Measurements from ENCODE around the gene PTGR2.

The PTGR2 gene

DNA sequence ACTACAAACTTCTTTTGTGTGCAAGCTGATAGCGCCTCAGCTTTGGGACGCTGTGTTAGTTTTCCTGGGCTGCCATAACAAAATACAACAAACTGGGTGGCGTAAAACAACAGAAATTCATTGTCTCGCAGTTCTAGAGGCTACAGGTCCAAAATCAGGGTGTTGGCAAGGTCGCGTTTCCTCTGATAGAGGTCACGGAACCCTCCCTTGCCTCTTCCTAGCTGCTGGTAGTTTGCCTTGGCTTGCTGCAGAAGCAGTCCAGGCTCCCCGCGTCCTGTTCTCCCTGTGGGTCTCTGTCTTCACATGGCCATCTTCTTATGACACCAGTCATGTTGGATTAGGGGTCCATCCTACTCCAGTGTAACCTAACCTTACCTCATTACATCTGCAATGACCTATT lies 32.8 kb upstream of the PTGR2 start:
- TF ChIP-seq EGR1 (IDR thresholded peaks at IDR 0.05) (no peak), TAF1 (IDR thresholded peaks at IDR 0.05; ENCODE audit: low read depth) (no peak), TEAD4 (IDR thresholded peaks at IDR 0.05) (no peak), YY1 (IDR thresholded peaks at IDR 0.05; ENCODE audit: low read depth) (no peak), CREB1 (IDR thresholded peaks at IDR 0.05; ENCODE audit: low read depth) (no peak), NFIC (IDR thresholded peaks at IDR 0.05) (no peak), EP300 (IDR thresholded peaks at IDR 0.05; ENCODE audit: borderline replicate concordance) (no peak)
- TF ChIP-seq, protein P1, sequence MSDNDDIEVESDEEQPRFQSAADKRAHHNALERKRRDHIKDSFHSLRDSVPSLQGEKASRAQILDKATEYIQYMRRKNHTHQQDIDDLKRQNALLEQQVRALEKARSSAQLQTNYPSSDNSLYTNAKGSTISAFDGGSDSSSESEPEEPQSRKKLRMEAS (IDR thresholded peaks at IDR 0.05): no peak
- TF ChIP-seq, protein P2, sequence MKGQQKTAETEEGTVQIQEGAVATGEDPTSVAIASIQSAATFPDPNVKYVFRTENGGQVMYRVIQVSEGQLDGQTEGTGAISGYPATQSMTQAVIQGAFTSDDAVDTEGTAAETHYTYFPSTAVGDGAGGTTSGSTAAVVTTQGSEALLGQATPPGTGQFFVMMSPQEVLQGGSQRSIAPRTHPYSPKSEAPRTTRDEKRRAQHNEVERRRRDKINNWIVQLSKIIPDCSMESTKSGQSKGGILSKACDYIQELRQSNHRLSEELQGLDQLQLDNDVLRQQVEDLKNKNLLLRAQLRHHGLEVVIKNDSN (IDR thresholded peaks at IDR 0.05): no peak
- TF ChIP-seq, protein P3, sequence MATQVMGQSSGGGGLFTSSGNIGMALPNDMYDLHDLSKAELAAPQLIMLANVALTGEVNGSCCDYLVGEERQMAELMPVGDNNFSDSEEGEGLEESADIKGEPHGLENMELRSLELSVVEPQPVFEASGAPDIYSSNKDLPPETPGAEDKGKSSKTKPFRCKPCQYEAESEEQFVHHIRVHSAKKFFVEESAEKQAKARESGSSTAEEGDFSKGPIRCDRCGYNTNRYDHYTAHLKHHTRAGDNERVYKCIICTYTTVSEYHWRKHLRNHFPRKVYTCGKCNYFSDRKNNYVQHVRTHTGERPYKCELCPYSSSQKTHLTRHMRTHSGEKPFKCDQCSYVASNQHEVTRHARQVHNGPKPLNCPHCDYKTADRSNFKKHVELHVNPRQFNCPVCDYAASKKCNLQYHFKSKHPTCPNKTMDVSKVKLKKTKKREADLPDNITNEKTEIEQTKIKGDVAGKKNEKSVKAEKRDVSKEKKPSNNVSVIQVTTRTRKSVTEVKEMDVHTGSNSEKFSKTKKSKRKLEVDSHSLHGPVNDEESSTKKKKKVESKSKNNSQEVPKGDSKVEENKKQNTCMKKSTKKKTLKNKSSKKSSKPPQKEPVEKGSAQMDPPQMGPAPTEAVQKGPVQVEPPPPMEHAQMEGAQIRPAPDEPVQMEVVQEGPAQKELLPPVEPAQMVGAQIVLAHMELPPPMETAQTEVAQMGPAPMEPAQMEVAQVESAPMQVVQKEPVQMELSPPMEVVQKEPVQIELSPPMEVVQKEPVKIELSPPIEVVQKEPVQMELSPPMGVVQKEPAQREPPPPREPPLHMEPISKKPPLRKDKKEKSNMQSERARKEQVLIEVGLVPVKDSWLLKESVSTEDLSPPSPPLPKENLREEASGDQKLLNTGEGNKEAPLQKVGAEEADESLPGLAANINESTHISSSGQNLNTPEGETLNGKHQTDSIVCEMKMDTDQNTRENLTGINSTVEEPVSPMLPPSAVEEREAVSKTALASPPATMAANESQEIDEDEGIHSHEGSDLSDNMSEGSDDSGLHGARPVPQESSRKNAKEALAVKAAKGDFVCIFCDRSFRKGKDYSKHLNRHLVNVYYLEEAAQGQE (IDR thresholded peaks at IDR 0.05; ENCODE audit: low read depth): no peak

DNA sequence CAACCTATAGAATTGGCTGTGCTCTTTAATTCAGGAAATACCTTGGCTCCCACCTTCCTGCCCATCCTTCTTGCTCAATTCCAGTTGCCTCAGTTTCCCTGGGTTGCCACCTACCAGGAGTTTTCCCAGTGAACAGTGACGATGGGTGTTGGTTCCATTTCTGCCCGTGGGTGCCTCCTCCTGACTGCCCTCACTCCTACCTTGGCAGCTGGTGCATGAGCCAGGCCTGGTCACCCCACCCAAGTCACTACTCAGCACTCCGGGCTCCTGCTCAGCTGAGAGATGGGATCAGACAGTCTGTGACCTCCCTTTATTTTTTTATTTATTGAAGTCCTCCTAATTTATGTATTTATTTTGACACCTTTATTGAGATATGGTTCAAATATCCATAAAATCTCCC lies 31.0 kb upstream of the PTGR2 start:
- TF ChIP-seq NFIC (IDR thresholded peaks at IDR 0.05) (no peak), TAF1 (IDR thresholded peaks at IDR 0.05; ENCODE audit: low read depth) (no peak), CREB1 (IDR thresholded peaks at IDR 0.05; ENCODE audit: low read depth) (no peak), EP300 (IDR thresholded peaks at IDR 0.05; ENCODE audit: borderline replicate concordance) (no peak), YY1 (IDR thresholded peaks at IDR 0.05; ENCODE audit: low read depth) (no peak), RAD21 (IDR thresholded peaks at IDR 0.05; ENCODE audit: low read depth) (no peak), TCF12 (IDR thresholded peaks at IDR 0.05; ENCODE audit: low read depth) (no peak), EGR1 (IDR thresholded peaks at IDR 0.05) (no peak), ZBTB7A (IDR thresholded peaks at IDR 0.05; ENCODE audit: low read depth) (no peak), TEAD4 (IDR thresholded peaks at IDR 0.05) (no peak), CEBPB (IDR thresholded peaks at IDR 0.05) (no peak), FOXM1 (IDR thresholded peaks at IDR 0.05; ENCODE audit: borderline replicate concordance, low read depth) (no peak)
- TF ChIP-seq, protein P2 (IDR thresholded peaks at IDR 0.05): no peak
- TF ChIP-seq, protein P1 (IDR thresholded peaks at IDR 0.05): no peak
- TF ChIP-seq, protein P3 (IDR thresholded peaks at IDR 0.05; ENCODE audit: low read depth): no peak

DNA sequence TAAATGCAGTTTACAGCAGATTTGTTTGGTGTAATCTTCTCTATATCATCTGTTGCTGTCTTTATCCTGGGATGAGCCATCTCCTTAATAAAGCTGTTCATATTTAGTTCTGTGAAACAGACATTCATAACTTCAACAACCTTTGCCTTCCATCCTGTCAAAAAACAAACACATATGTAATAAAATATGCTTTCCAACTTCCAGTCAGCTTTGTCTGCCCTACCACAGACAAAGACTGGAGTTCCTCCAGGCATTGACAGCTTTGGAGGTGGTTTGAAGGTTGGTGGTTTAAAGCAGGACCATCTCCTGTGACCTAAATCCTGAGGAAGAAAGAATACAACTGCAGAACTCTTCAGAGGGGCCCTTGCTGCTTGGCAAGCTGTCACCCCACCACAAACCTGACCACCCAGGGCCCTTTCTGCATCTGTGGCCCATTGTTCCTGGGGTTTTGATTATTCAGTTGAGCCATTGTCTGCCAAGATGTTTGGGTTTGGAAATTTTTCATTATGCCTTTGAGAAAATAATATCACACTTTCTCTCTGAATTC lies 28.2 kb upstream of the PTGR2 start:
- TF ChIP-seq EGR1 (IDR thresholded peaks at IDR 0.05) (no peak), TEAD4 (IDR thresholded peaks at IDR 0.05) (no peak), ZBTB7A (IDR thresholded peaks at IDR 0.05; ENCODE audit: low read depth) (no peak), CEBPB (IDR thresholded peaks at IDR 0.05) (no peak), TCF12 (IDR thresholded peaks at IDR 0.05; ENCODE audit: low read depth) (no peak), EP300 (IDR thresholded peaks at IDR 0.05; ENCODE audit: borderline replicate concordance) (no peak), RAD21 (IDR thresholded peaks at IDR 0.05; ENCODE audit: low read depth) (no peak), CREB1 (IDR thresholded peaks at IDR 0.05; ENCODE audit: low read depth) (no peak), TAF1 (IDR thresholded peaks at IDR 0.05; ENCODE audit: low read depth) (no peak), YY1 (IDR thresholded peaks at IDR 0.05; ENCODE audit: low read depth) (no peak), NFIC (IDR thresholded peaks at IDR 0.05) (no peak), FOXM1 (IDR thresholded peaks at IDR 0.05; ENCODE audit: borderline replicate concordance, low read depth) (no peak)
- TF ChIP-seq, protein P3 (IDR thresholded peaks at IDR 0.05; ENCODE audit: low read depth): no peak
- TF ChIP-seq, protein P1 (IDR thresholded peaks at IDR 0.05): no peak
- TF ChIP-seq, protein P2 (IDR thresholded peaks at IDR 0.05): no peak

Measured in Ishikawa (cell line).